Measurements from ENCODE around the gene TDRD9.

DNA sequence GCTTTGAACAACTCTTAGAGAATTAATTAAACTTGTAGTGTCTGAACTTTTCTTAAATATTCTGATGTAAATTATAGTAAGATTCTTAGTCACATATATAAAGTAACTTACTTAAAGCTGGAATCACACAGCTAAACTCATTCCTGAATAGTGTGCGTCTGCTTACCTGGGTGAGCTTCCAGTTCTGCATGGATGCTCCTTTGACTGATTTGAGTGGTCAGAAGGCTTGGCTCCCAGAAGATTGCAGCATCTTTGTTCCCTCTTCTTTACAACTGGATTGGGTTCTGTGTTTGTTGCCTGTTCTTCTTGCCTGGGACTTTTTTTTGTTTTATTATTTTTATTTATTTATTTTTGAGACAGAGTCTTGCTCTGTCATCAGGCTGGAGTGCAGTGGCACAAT lies 90.8 kb downstream of the TDRD9 start:
- TF ChIP-seq, protein P1, sequence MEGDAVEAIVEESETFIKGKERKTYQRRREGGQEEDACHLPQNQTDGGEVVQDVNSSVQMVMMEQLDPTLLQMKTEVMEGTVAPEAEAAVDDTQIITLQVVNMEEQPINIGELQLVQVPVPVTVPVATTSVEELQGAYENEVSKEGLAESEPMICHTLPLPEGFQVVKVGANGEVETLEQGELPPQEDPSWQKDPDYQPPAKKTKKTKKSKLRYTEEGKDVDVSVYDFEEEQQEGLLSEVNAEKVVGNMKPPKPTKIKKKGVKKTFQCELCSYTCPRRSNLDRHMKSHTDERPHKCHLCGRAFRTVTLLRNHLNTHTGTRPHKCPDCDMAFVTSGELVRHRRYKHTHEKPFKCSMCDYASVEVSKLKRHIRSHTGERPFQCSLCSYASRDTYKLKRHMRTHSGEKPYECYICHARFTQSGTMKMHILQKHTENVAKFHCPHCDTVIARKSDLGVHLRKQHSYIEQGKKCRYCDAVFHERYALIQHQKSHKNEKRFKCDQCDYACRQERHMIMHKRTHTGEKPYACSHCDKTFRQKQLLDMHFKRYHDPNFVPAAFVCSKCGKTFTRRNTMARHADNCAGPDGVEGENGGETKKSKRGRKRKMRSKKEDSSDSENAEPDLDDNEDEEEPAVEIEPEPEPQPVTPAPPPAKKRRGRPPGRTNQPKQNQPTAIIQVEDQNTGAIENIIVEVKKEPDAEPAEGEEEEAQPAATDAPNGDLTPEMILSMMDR (conservative IDR thresholded peaks at IDR 0.05; ENCODE audit: low read depth, low read length), result no peak
- TF ChIP-seq EZH2phosphoT487 (IDR thresholded peaks at IDR 0.05; ENCODE audit: borderline replicate concordance, low read length) (no peak), EZH2 (IDR thresholded peaks at IDR 0.05; ENCODE audit: low read length, unreplicated experiment) (no peak)
